NB4 (cell line): Measurements from ENCODE around the gene PAFAH1B2.

ENCODE experiments used
- DNase-seq: peaks from one replicate; pipeline ENCODE4 v3.0.0; 2010; ENCODE audit warnings: low read depth
- H3K4me3 ChIP-seq: one replicate; pipeline ENCODE4 v1.5.1; 2011; ENCODE audit warnings: mild to moderate bottlenecking, low read depth, low read length, moderate library complexity
- MAX ChIP-seq: IDR thresholded peaks from 2 replicates; pipeline ENCODE4 v1.6.1; 2011; ENCODE audit warnings: low read depth, low read length
- MYC ChIP-seq: IDR thresholded peaks from 2 replicates; pipeline ENCODE4 v1.6.1; 2011; ENCODE audit warnings: low read depth, low read length
- POLR2A ChIP-seq: IDR thresholded peaks from 2 replicates; pipeline ENCODE4 v1.6.1; 2011; ENCODE audit warnings: mild to moderate bottlenecking; ENCODE audit not compliant: insufficient read length; ENCODE audit errors: extremely low read depth
- TF ChIP-seq, protein P1 (sequence below): IDR thresholded peaks from one replicate; pipeline ENCODE4 v1.5.1; 2012; ENCODE audit warnings: low read depth, low read length

Gene PAFAH1B2

GRCh38 chr11:117219995-117220394, 75.9 kb downstream of the PAFAH1B2 start:
- no peak for DNase-seq
- TF ChIP-seq, protein P1, sequence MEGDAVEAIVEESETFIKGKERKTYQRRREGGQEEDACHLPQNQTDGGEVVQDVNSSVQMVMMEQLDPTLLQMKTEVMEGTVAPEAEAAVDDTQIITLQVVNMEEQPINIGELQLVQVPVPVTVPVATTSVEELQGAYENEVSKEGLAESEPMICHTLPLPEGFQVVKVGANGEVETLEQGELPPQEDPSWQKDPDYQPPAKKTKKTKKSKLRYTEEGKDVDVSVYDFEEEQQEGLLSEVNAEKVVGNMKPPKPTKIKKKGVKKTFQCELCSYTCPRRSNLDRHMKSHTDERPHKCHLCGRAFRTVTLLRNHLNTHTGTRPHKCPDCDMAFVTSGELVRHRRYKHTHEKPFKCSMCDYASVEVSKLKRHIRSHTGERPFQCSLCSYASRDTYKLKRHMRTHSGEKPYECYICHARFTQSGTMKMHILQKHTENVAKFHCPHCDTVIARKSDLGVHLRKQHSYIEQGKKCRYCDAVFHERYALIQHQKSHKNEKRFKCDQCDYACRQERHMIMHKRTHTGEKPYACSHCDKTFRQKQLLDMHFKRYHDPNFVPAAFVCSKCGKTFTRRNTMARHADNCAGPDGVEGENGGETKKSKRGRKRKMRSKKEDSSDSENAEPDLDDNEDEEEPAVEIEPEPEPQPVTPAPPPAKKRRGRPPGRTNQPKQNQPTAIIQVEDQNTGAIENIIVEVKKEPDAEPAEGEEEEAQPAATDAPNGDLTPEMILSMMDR: no peak
- no peak for TF ChIP-seq POLR2A
- TF ChIP-seq MYC: no peak
- no peak for TF ChIP-seq MAX
- H3K4me3 ChIP-seq: no peak overlapping the region

GRCh38 chr11:117220568-117220967, 76.5 kb downstream of the PAFAH1B2 start:
- TF ChIP-seq MYC (no peak), MAX (no peak), POLR2A (no peak)
- TF ChIP-seq, protein P1: no peak
- DNase-seq: no peak
- H3K4me3 ChIP-seq: no peak overlapping the region

DNA sequence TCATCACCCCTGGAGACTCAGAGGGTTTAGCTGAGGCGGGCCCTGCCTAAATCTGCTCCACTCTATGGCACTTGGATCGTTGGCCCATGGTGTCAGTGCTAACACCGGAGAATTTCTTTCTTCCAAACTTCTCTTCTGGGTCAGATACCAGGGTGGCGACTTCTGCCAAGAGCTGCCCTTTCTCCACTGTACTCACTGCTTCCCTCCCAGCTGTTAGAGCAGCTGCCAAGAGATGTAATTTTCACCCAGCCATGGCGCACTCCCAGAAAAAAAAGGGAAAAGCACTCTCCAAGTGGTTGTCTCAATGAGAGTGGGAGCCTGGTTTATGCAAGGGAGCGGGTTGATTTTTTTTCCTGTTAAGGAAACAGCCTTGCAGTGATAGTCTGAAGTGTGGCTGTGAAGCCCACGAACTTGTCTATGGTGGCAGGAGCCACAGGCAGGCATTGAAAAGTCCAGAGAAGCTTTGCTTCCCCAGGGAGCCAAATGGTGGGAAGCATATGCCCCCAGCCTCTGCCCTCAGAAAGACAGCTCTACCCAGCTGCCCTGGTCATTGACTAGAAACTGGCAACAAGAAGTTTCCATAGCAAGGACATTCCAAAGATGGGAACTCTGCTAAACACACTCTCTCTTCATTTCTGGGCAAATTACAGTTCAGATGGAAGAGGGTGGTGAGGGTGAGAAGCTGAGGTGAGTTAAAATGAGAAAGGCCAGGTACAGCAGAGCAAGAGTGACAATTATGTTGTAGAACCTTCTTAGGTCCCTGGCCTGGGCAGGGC, 77.1 kb downstream of the PAFAH1B2 start:
- TF ChIP-seq POLR2A: no peak
- TF ChIP-seq, protein P1: no peak
- TF ChIP-seq MAX: no peak
- TF ChIP-seq MYC: no peak
- DNase-seq: no peak
- no peak overlapping the region for H3K4me3 ChIP-seq

DNA sequence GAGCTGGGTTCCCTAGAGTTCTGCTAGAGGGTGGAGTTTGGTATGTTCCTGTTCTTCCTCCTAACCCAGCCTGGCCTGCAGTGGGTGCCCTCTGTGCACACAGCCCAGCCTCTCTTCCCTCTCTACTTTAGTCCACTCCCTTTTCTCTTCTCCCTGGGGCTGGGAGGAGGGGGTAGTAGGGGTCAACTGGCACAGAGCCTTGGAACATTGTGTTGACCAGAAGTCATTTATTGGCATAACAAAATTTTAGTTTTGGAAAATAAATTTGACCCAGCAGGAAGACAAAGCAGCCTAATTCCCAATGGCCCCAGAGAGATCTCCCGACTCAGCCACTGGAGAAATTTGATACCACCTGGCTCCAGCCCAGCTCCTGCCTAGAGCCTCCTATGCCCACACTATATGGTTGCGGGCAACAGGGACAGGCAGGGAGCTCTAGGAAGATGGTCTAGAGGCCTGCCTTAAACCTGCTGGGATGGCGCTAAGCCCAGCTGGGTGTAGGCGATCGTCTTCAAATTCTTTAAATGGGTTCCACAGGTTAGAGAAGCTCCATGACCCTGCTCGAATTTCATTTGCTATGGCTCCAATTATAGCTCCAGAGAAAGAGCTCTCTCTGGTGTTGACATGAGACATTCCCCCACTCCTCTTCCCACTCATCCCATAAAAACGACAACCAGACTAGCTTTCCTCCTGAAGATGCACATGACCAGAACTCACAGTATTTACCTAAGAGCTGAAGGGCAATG, 77.9 kb downstream of the PAFAH1B2 start:
- TF ChIP-seq MAX: no peak
- TF ChIP-seq MYC: no peak
- TF ChIP-seq, protein P1: no peak
- TF ChIP-seq POLR2A: no peak
- no peak for DNase-seq
- H3K4me3 ChIP-seq: no peak overlapping the region

DNA sequence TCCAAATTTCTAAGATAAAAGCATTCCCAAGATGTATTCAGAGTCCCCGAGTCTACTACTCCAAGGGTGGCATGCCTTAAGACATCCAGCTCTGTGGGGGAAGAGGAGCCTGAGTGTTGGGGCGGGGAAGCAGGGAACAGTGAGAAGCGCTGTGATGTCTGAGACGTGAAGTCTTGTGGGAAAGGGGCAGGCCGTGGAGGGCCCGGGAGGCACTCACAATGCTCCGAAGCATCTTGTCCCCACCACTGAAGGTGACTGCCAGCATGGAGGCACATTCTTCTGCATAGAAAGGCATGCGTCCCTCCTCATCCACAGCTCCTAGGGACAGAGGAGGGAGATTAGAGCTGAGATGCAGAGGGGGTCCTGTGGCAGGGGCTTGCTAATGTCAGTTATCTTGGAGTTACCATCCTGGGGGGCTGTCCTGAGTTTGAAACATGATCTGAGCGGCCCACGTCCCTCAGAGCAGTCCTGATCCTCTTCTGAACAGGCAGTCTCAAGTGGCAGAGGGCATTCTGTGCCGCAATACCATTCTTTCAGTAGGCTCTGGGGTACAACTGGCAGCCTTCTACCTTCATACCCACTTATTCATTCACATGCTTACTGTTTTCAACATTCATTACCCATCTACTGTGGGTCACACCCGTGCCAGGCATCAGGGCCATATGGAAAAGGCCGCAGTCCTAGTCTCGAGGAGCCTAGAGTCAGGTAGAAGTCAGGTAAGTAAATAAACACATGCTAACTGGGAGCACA, 79.1 kb downstream of the PAFAH1B2 start:
- no peak overlapping the region for H3K4me3 ChIP-seq
- TF ChIP-seq MYC (no peak), POLR2A (no peak), MAX (no peak)
- TF ChIP-seq, protein P1: no peak
- DNase-seq: no peak
